ENCODE results near the gene KLHL4.

DNA sequence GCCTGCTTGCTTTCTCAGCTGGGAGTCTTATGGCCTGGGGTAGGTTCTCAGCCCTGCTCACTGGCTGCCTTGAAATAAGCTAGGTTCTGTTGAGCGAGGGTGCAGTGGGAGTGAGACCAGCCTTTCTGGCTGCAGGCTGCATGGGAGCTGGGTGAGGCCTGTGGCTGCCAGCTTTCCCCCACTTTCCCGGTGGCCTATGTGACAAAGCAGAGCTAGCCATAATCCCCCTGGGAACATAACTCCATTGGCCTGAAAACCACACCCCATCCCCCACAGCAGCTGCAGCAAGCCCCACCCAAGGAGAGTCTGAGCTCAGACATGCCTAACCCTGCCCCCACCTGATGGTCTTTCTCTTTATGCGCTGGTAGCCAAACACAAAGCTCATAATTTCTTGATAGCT lies 118.9 kb downstream of the KLHL4 start:
- TF ChIP-seq POLR2A (IDR thresholded peaks at IDR 0.05) = no peak
- TF ChIP-seq, protein P1, sequence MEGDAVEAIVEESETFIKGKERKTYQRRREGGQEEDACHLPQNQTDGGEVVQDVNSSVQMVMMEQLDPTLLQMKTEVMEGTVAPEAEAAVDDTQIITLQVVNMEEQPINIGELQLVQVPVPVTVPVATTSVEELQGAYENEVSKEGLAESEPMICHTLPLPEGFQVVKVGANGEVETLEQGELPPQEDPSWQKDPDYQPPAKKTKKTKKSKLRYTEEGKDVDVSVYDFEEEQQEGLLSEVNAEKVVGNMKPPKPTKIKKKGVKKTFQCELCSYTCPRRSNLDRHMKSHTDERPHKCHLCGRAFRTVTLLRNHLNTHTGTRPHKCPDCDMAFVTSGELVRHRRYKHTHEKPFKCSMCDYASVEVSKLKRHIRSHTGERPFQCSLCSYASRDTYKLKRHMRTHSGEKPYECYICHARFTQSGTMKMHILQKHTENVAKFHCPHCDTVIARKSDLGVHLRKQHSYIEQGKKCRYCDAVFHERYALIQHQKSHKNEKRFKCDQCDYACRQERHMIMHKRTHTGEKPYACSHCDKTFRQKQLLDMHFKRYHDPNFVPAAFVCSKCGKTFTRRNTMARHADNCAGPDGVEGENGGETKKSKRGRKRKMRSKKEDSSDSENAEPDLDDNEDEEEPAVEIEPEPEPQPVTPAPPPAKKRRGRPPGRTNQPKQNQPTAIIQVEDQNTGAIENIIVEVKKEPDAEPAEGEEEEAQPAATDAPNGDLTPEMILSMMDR (IDR thresholded peaks at IDR 0.05 in 8 of 11, conservative IDR thresholded peaks at IDR 0.05 in 3 of 11) = no peak
